ENCODE data around the gene FOXE1. TPM values are rescaled to one million over a fixed set of nuclear protein-coding genes. Genes with fewer than 3 reads are reported as not detected.

Gene FOXE1
- total RNA-seq, 1 donor from 2014 or later, result not detected

DNA sequence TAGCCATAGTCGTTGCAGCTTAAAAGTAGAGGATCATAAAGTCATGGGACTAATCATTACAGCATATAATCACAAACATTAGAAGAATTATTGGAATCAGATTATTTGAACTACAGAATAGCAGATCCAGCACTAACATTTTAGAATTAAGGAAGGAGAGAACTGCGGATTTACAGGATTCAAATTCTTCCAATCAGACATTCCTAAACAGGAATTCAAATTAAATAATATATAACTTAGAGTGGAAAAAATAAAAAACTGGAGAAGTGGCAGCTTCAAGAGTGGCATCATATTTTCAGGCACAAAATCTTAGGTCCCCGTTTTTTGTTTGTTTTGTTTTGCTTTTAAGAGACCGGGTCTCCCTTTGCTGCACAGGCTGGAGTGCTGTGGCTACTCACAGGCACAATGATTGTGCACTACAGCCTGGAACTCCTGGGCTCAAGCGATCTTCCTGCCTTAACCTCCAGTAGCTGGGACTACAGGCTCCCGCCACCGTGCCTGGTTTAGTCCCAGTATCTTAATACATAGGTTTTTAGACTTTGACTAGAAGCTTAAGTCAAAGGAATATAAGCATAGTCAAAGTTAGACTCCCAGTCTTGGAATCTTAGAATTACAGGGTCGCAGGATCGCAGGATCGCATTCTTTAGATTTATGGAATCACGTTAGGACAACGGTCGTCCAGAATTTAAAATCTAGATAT lies 2.1 kb upstream of the FOXE1 start:
- no peak for DNase-seq (ENCODE audit: low spot score)
- Mint-ChIP-seq H3K4me3 (ENCODE audit: unreplicated experiment) (no peak overlapping the region), H3K9me3 (ENCODE audit: unreplicated experiment) (no peaks in the 10 kb centered on the region), H3K4me1 (ENCODE audit: unreplicated experiment) (peaks cover 9% of the 10 kb centered on the region), H3K27me3 (ENCODE audit: unreplicated experiment) (peaks cover 40% of the 10 kb centered on the region), H3K27ac (ENCODE audit: unreplicated experiment) (no peak overlapping the region), H3K36me3 (ENCODE audit: low read depth, unreplicated experiment) (peaks cover 4% of the 10 kb centered on the region)
- TF ChIP-seq, protein P1, sequence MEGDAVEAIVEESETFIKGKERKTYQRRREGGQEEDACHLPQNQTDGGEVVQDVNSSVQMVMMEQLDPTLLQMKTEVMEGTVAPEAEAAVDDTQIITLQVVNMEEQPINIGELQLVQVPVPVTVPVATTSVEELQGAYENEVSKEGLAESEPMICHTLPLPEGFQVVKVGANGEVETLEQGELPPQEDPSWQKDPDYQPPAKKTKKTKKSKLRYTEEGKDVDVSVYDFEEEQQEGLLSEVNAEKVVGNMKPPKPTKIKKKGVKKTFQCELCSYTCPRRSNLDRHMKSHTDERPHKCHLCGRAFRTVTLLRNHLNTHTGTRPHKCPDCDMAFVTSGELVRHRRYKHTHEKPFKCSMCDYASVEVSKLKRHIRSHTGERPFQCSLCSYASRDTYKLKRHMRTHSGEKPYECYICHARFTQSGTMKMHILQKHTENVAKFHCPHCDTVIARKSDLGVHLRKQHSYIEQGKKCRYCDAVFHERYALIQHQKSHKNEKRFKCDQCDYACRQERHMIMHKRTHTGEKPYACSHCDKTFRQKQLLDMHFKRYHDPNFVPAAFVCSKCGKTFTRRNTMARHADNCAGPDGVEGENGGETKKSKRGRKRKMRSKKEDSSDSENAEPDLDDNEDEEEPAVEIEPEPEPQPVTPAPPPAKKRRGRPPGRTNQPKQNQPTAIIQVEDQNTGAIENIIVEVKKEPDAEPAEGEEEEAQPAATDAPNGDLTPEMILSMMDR (IDR thresholded peaks at IDR 0.05; ENCODE audit: unreplicated experiment), result no peak

DNA sequence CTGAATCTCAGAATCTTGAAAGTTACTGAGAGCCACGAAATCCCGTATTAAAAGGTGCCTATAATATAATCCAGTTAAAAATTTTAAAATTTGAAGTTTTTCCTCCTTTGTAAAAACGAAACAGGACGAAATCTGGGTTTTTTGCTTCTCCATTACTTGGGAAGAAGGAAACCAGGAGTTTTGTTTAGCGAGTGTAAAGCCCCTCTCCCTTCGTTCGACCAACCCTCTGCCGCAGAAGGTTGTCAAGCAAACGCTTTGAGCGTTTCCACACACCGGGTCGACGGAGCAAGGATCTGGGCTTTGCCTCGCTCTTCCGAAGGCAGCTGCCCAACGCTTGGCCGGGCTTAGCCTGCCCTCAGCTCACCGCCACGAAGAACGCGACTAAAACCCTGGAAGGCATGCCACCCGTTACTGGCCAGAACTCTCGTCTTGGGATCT lies 1.6 kb upstream of the FOXE1 start:
- Mint-ChIP-seq H3K36me3 (ENCODE audit: low read depth, unreplicated experiment) (peaks cover 4% of the 10 kb centered on the region), H3K9me3 (ENCODE audit: unreplicated experiment) (no peaks in the 10 kb centered on the region), H3K4me3 (ENCODE audit: unreplicated experiment) (no peak overlapping the region), H3K27ac (ENCODE audit: unreplicated experiment) (no peak overlapping the region), H3K4me1 (ENCODE audit: unreplicated experiment) (peaks cover 9% of the 10 kb centered on the region), H3K27me3 (ENCODE audit: unreplicated experiment) (peaks cover 39% of the 10 kb centered on the region)
- TF ChIP-seq, protein P1 (IDR thresholded peaks at IDR 0.05; ENCODE audit: unreplicated experiment), result no peak
- DNase-seq (ENCODE audit: low spot score), result no peak

DNA sequence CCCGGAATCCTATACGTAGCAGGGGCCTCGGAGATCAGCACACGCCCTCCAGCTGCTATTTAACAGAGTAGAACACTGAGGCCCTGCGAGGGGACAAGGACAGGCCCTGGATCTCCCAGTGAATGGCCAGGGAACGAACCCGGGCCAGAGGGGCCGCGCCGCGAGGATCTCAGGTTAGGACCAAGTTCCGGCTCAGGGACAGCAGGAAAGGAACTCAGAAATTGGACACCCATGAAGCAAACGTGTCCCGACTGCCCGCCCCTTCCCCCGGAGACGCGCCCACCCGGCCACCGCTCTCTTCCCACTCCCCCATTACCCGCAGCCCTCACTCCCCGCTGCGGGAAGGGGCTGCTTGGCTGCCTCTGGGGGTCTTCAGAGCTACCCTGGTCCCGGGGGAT lies 1.0 kb upstream of the FOXE1 start:
- TF ChIP-seq, protein P1 (IDR thresholded peaks at IDR 0.05; ENCODE audit: unreplicated experiment), result no peak
- H3K9me3 Mint-ChIP-seq (ENCODE audit: unreplicated experiment), result no peaks in the 10 kb centered on the region
- DNase-seq (ENCODE audit: low spot score), result no peak
- H3K4me3 Mint-ChIP-seq (ENCODE audit: unreplicated experiment), result no peak overlapping the region
- no peak overlapping the region for H3K27ac Mint-ChIP-seq (ENCODE audit: unreplicated experiment)
- H3K27me3 Mint-ChIP-seq (ENCODE audit: unreplicated experiment), result peaks cover 40% of the 10 kb centered on the region
- peaks cover 9% of the 10 kb centered on the region for H3K4me1 Mint-ChIP-seq (ENCODE audit: unreplicated experiment)
- peaks cover 3% of the 10 kb centered on the region for H3K36me3 Mint-ChIP-seq (ENCODE audit: low read depth, unreplicated experiment)

DNA sequence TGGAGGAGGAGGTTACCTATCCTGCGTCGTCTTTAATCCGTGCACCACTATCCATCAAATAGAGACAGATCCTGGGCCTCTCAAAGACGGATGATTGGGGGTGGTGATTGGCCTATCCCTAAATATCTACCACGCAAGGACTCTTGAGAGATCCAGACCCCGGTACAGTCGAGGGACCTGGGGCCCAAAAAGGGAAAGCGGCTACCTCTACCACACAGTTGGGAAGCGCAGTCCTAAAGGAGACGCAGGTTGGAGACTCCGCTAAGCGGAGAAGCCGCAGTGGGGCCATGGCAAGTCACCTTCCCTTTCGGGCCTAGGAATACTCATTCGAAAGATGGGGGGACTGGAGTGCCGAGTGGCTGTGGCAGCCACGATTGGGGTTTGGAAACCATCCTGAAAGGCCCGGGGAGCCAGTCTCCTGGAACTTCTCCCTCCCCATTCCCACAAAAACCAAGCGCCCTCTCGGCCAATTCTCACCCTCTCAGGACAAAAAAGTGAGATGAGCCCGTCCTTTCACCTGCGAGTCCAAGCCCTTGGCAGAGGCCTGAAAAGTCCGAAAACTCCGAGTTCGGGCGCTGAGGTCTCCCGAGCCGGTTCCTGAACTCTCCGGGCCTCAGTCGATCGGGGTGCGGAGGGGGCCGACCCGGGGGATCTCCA lies 499 bp upstream of the FOXE1 start:
- Mint-ChIP-seq H3K4me3 (ENCODE audit: unreplicated experiment) (no peak overlapping the region), H3K9me3 (ENCODE audit: unreplicated experiment) (no peaks in the 10 kb centered on the region), H3K36me3 (ENCODE audit: low read depth, unreplicated experiment) (no peaks in the 10 kb centered on the region), H3K27ac (ENCODE audit: unreplicated experiment) (no peak overlapping the region), H3K27me3 (ENCODE audit: unreplicated experiment) (peaks cover 40% of the 10 kb centered on the region), H3K4me1 (ENCODE audit: unreplicated experiment) (peaks cover 9% of the 10 kb centered on the region)
- TF ChIP-seq, protein P1 (IDR thresholded peaks at IDR 0.05; ENCODE audit: unreplicated experiment), result no peak
- DNase-seq (ENCODE audit: low spot score), result no peak

All from endothelial cell (in vitro differentiated cells).